ENCODE results near the gene SCN8A. TPM values are rescaled to one million over a fixed set of nuclear protein-coding genes. Genes with fewer than 3 reads are reported as not detected.

Gene SCN8A
- total RNA-seq, 4 donors from 2014 or later = 0.28 to 4.1 TPM; not detected in 2

GRCh38 chr12:51683763-51684357 lies 92.8 kb downstream of the SCN8A start:
- Histone ChIP-seq H3K27me3 (no peaks in the 10 kb centered on the region), H3K27ac (no peak overlapping the region)
- no peak for TF ChIP-seq POLR2A (IDR thresholded peaks at IDR 0.05)
- no peak for TF ChIP-seq CTCF (IDR thresholded peaks at IDR 0.05)

GRCh38 chr12:51686727-51687126 lies 95.7 kb downstream of the SCN8A start:
- Histone ChIP-seq H3K36me3 (no peaks in the 10 kb centered on the region), H3K27me3 (no peaks in the 10 kb centered on the region)
- TF ChIP-seq CTCF (IDR thresholded peaks at IDR 0.05) (no peak), POLR2A (IDR thresholded peaks at IDR 0.05) (no peak)

More at GRCh38 chr12:51683763-51684357, 92.8 kb downstream of the SCN8A start:
- DNase-seq = no peak
- Histone ChIP-seq H3K9me3 (no peaks in the 10 kb centered on the region), H3K36me3 (no peaks in the 10 kb centered on the region), H3K4me3 (no peak overlapping the region), H3K4me1 (no peaks in the 10 kb centered on the region)

GRCh38 chr12:51687177-51687576 lies 96.1 kb downstream of the SCN8A start:
- Histone ChIP-seq H3K27me3 (no peaks in the 10 kb centered on the region), H3K27ac (no peak overlapping the region), H3K4me1 (no peaks in the 10 kb centered on the region), H3K4me3 (no peak overlapping the region), H3K36me3 (no peaks in the 10 kb centered on the region), H3K9me3 (no peaks in the 10 kb centered on the region)
- TF ChIP-seq POLR2A (IDR thresholded peaks at IDR 0.05) = no peak
- no peak for TF ChIP-seq CTCF (IDR thresholded peaks at IDR 0.05)
- DNase-seq = no peak

More at GRCh38 chr12:51686727-51687126, 95.7 kb downstream of the SCN8A start:
- H3K4me1 ChIP-seq = no peaks in the 10 kb centered on the region
- no peak overlapping the region for H3K4me3 ChIP-seq
- DNase-seq = no peak
- H3K9me3 ChIP-seq = no peaks in the 10 kb centered on the region
- no peak overlapping the region for H3K27ac ChIP-seq

GRCh38 chr12:51687614-51688013 lies 96.6 kb downstream of the SCN8A start:
- H3K4me1 ChIP-seq = no peaks in the 10 kb centered on the region
- no peaks in the 10 kb centered on the region for H3K9me3 ChIP-seq
- no peak overlapping the region for H3K27ac ChIP-seq

GRCh38 chr12:51689983-51690382 lies 99.0 kb downstream of the SCN8A start:
- TF ChIP-seq POLR2A (IDR thresholded peaks at IDR 0.05) (no peak), CTCF (IDR thresholded peaks at IDR 0.05) (no peak)
- DNase-seq = no peak
- Histone ChIP-seq H3K36me3 (no peaks in the 10 kb centered on the region), H3K27me3 (no peaks in the 10 kb centered on the region), H3K4me1 (no peaks in the 10 kb centered on the region), H3K4me3 (no peak overlapping the region), H3K9me3 (no peaks in the 10 kb centered on the region), H3K27ac (no peak overlapping the region)

More at GRCh38 chr12:51687614-51688013, 96.6 kb downstream of the SCN8A start:
- H3K4me3 ChIP-seq = no peak overlapping the region
- no peaks in the 10 kb centered on the region for H3K27me3 ChIP-seq
- no peak for TF ChIP-seq POLR2A (IDR thresholded peaks at IDR 0.05)
- no peak for TF ChIP-seq CTCF (IDR thresholded peaks at IDR 0.05)
- no peak for DNase-seq
- H3K36me3 ChIP-seq = no peaks in the 10 kb centered on the region
